C4-2B (cell line): ENCODE data around the gene FAT3.

Experiments
- ZFX ChIP-seq: fragments of 450-650 bp; IDR thresholded peaks from 2 replicates; pipeline ENCODE4 v1.6.1; 2017
- TF ChIP-seq, protein P1 (sequence below): fragments of 450-650 bp; conservative IDR thresholded peaks from 2 replicates; pipeline ENCODE4 v1.5.1; 2017; ENCODE audit warnings: mild to moderate bottlenecking

GRCh38 chr11:92212530-92212929 lies 12.1 kb upstream of the FAT3 start:
- TF ChIP-seq, protein P1, sequence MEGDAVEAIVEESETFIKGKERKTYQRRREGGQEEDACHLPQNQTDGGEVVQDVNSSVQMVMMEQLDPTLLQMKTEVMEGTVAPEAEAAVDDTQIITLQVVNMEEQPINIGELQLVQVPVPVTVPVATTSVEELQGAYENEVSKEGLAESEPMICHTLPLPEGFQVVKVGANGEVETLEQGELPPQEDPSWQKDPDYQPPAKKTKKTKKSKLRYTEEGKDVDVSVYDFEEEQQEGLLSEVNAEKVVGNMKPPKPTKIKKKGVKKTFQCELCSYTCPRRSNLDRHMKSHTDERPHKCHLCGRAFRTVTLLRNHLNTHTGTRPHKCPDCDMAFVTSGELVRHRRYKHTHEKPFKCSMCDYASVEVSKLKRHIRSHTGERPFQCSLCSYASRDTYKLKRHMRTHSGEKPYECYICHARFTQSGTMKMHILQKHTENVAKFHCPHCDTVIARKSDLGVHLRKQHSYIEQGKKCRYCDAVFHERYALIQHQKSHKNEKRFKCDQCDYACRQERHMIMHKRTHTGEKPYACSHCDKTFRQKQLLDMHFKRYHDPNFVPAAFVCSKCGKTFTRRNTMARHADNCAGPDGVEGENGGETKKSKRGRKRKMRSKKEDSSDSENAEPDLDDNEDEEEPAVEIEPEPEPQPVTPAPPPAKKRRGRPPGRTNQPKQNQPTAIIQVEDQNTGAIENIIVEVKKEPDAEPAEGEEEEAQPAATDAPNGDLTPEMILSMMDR: no peak
- no peak for TF ChIP-seq ZFX
